HPDE6-E6E7 (cell line): ENCODE measurements around the gene TOLLIP.
"Not testable (repeated sequence)": the region's sequence is repeated elsewhere in the genome, so short reads cannot be mapped to it uniquely, and the experiment has no call there.

Source experiments
- DNase-seq: peaks from one replicate; pipeline ENCODE4 v3.0.0; 2011; ENCODE audit warnings: missing footprints; ENCODE audit errors: extremely low spot score

TOLLIP gene

GRCh38 chr11:1263010-1263409 is 46.4 kb downstream of the TOLLIP start:
- no peak for DNase-seq

DNA sequence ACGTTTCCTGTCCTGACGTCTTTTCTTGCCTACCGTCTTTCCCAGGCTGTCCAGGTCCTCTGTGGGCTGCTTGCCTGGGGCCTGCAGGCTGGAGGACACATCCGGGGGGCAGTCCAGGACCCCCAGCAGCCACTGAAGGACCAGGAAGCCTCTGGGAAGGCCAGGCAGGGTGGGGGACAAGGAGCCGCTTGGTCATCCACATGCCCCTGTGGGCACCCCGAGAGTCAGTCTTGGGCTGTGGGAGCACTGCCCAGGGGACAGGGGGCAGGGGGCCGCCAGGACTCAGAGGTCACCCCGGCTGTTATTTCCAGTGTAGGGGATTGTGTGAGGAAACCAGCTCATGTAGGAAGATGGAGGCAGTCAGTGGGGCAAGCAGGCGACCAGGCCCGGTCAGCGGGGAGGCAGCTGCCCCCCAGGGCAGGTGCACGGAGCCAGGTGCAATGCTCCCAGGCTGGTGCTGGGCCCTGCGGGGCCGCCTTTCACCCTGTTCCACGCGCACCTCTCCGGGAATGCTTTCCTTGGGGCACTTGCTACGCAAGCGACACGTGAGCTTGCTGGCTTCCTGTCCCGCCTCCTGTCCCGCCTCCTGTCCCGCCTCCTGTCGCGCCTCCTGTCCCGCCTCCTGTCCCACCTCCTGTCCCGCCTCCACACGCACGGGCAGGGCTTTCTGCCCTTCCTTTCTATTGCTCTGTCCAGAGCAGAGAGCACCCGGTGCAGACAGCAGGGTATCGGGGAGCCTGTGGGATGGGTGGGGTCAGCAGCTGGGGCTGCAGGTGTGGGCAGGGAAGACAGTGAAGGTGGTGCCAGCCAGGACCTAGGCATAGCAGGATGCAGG is 47.0 kb downstream of the TOLLIP start:
- DNase-seq: peak; percentile 65

DNA sequence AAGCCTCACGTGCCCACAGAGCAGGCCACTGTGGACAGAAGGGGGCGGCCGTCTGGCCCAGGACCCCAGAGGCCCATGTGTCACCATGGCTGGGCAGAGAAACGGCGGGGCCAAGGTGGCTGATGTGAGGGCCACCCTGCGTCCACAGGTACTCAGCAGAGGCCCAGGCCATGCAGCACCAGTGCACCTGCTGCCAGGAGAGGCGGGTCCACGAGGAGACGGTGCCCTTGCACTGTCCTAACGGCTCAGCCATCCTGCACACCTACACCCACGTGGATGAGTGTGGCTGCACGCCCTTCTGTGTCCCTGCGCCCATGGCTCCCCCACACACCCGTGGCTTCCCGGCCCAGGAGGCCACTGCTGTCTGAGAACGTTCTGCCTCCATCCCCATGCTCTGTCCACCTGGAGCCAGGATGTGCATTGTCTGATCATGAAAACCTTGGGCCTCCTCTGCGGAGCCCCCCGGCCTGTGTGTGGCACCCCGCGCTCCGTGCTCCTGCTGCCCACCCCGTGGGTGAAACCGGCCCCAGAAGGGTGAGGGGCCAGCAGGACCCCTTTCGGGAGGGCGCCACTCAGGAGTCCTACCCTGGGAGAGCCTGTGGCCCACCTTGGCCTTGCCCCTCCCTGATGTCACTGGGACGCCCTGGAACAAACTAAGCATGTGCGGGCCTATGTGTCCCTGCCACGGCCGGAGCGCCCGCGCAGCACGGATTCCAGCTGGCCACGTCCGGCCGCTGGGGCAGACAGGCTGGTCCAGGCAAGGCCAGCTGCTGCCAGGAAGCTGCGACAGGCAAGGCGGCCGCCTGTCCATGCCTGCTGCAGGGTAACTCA is 48.0 kb downstream of the TOLLIP start:
- DNase-seq: no peak

- no peak for DNase-seq
Measured at GRCh38 chr11:1260620-1261019, 48.8 kb downstream of the TOLLIP start.

DNA sequence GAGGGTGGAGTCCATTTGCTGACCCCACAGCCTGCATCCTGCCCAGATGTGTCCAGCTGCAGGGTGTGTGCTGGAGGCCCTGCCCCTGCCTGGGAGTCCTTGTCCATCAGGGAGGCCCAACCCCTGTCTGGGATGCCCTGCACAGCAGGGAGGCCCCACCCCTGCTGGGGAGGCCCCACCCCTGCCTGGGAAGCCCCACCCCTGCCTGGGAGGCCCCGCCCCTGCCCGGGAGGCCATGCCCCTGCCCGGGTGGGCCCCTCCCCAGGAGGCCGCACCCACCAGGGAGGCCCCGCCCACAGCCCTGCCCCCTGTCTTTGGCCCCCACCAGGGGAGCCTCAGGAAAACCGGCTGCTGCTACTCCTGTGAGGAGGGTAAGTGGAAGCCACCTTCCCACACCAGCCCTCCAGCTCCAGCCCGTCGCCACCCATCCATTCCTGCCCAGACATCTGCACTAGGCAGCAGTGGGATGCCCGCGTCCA is 49.4 kb downstream of the TOLLIP start:
- DNase-seq: peak; percentile 20

GRCh38 chr11:1259561-1259960 is 49.9 kb downstream of the TOLLIP start:
- no peak for DNase-seq

DNA sequence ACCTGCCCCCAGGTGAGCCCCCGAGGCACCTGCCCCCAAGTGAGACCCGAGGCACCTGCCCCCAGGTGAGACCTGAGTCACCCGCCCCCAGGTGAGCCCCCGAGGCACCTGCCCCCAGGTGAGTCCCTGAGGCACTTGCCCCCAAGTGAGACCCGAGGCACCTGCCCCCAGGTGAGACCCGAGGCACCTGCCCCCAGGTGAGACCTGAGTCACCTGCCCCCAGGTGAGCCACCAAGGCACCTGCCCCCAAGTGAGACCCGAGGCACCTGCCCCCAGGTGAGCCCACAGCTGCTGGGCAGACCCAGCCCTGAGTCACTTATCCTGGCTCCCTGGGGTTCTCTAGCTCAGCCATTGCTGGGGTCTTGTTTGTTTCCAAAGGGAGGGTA is 50.4 kb downstream of the TOLLIP start:
- DNase-seq: no peak

DNA sequence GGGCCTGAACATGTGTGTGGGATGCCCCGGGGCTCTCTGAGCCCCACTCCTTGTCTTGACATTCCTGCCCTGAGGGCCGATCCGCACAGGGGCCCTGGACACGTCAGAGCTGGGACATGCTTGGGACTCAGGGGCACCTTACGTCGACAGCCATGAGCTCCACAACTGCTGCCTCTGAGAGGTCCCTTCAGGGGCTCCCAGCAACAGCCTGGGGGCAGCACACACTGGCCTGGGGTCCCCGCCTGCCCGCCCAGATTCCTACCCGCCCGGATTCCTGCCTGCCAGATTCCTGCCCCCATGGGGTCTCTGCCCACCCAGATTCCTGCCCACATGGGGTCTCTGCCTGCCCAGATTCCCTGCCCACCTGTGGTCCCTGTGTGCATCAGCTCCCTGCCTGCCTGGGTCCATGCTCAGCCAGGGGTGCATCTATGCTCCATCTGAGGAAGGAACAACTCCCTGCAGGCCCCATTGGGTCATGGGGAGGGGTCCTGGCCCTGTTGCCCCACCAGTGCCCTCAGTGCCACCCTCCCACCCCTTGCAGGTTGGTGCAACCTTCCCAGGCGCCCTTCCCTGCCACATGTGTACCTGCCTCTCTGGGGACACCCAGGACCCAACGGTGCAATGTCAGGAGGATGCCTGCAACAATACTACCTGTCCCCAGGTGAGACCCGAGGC is 50.9 kb downstream of the TOLLIP start:
- DNase-seq: no peak

- no peak for DNase-seq
Measured at GRCh38 chr11:1257916-1258315, 51.5 kb downstream of the TOLLIP start.

DNA sequence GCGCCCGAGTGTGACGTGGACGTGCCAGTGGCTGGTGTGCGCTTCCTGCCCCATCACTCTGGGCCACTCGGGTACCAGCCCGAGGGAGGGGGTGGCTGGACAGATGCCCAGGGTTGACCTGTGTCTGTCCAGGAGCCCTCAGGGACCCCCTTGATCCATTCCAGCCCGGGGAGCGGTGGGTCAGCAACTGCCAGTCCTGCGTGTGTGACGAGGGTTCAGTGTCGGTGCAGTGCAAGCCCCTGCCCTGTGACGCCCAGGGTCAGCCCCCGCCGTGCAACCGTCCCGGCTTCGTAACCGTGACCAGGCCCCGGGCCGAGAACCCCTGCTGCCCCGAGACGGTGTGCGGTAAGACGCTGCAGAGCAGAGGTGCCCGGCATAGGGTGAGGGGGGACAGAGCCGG is 52.1 kb downstream of the TOLLIP start:
- DNase-seq: no peak

DNA sequence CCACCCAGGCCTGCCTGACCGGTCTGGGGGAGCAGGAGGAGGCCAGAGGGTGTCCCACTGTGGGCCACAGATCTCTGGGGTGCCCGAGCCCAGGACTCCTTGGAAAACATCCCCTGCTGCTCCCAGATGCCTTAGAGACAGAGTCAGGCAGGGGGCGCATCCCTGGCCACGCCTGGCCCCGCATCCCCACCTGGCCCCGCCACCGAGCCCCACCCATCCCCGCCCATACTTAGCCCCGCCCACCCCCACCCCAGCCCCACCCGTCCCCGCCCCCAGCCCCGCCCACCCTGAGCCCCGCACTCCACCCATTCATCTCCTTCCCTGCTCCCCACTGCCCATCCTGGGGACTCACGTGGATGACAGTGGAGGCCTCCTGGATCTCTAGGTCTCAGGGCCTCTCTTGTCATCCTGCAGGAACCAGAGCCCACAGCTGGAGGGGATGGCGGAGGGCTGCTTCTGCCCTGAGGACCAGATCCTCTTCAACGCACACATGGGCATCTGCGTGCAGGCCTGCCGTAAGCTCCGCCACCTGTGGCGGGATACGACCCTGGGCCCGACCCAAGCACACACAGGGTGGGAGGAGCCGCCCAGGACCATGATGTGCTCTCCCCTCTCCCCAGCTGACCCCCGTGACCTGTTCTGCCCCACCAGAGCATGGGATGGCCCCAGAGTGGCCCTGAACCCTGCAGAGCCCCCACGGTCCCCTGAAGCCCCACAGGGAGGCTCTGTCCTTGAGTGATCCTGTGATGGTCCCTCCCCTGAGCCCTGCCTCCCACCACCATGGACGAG is 53.0 kb downstream of the TOLLIP start:
- DNase-seq: no peak

DNA sequence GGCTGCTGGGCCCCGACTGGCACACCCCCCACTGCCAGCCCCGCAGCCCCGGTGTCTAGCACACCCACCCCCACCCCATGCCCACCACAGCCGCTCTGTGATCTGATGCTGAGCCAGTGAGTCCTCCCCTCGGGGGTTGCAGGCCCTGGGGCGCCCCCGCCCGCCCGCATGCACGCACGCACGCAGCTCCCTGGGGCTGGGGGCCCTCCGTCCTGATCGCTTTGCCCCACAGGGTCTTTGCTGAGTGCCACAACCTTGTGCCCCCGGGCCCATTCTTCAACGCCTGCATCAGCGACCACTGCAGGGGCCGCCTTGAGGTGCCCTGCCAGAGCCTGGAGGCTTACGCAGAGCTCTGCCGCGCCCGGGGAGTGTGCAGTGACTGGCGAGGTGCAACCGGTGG is 54.3 kb downstream of the TOLLIP start:
- DNase-seq: no peak

DNA sequence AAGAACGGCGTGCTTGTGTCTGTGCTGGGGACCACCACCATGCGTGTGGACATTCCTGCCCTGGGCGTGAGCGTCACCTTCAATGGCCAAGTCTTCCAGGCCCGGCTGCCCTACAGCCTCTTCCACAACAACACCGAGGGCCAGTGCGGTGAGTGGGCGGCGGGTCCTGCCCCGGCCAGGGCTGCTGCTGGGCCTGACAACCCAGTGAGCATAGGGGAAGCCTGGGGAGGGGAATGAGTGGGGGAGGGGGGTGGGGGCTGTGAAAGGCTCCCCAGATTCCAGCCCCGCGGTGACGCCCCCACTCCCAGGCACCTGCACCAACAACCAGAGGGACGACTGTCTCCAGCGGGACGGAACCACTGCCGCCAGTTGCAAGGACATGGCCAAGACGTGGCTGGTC is 54.7 kb downstream of the TOLLIP start:
- DNase-seq: no peak

DNA sequence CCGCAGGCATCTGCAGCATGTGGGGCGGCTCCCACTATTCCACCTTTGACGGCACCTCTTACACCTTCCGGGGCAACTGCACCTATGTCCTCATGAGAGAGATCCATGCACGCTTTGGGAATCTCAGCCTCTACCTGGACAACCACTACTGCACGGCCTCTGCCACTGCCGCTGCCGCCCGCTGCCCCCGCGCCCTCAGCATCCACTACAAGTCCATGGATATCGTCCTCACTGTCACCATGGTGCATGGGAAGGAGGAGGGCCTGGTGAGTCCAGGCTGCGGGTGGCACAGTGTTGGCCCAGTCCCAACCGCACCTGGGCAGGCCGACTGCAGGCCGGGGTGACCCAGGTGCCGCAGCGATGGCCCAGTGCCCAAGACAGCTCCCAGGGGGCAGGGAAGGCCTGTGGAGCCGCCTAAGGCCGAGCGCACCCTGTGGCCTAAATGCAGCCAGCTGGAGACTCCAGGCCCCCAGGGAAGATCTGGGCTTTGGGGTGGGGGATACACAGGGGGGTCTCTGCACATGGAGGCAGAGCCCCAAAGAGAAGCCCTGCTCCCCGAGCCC is 55.3 kb downstream of the TOLLIP start:
- DNase-seq: no peak

DNA sequence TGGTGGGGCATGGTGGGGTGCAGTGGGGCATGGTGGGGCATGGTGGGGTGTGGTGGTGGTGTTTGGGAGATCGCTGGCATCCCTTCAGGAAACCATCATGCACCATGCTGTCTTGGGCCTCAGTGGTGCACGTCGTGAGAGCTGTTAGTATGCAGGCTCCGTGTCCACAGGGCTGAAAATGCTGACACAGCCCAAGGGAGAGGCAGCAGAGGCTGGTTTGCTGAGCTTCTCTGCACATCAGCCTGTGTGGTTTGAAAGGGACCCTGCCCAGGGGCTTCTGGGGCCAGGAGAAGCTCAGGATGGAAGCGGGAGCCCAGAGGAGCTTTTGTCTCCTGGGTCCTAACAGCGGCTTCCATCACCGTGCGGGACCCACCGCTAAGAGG is 56.3 kb downstream of the TOLLIP start:
- no peak for DNase-seq

- no peak for DNase-seq
Measured at GRCh38 chr11:1252371-1253102, 56.9 kb downstream of the TOLLIP start.

DNA sequence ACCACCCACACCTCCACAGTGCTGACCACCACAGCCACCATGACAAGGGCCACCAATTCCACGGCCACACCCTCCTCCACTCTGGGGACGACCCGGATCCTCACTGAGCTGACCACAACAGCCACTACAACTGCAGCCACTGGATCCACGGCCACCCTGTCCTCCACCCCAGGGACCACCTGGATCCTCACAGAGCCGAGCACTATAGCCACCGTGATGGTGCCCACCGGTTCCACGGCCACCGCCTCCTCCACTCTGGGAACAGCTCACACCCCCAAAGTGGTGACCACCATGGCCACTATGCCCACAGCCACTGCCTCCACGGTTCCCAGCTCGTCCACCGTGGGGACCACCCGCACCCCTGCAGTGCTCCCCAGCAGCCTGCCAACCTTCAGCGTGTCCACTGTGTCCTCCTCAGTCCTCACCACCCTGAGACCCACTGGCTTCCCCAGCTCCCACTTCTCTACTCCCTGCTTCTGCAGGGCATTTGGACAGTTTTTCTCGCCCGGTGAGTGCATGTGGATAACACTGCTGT is 58.1 kb downstream of the TOLLIP start:
- no peak for DNase-seq

- DNase-seq: not testable (repeated sequence)
Measured at GRCh38 chr11:1250411-1250810, 59.0 kb downstream of the TOLLIP start.

DNA sequence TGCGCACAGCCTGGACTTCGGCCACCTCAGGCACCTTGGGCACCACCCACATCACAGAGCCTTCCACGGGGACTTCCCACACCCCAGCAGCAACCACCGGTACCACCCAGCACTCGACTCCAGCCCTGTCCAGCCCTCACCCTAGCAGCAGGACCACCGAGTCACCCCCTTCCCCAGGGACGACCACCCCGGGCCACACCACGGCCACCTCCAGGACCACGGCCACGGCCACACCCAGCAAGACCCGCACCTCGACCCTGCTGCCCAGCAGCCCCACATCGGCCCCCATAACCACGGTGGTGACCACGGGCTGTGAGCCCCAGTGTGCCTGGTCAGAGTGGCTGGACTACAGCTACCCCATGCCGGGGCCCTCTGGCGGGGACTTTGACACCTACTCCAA is 60.5 kb downstream of the TOLLIP start:
- not testable (repeated sequence) for DNase-seq

DNA sequence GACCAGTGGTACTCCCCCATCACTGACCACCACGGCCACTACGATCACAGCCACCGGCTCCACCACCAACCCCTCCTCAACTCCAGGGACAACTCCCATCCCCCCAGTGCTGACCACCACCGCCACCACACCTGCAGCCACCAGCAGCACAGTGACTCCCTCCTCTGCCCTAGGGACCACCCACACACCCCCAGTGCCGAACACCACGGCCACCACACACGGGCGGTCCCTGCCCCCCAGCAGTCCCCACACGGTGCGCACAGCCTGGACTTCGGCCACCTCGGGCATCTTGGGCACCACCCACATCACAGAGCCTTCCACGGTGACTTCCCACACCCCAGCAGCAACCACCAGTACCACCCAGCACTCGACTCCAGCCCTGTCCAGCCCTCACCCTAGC is 62.4 kb downstream of the TOLLIP start:
- DNase-seq: not testable (repeated sequence)
